Breast epithelium (tissue), 4 donors: ENCODE results near the gene IQSEC2. TPM values are rescaled to one million over a fixed set of nuclear protein-coding genes. Genes with fewer than 3 reads are reported as not detected.

Experiments used
- DNase-seq, 2 donors: peaks; one replicate each; pipeline ENCODE4 v3.0.0-alpha.2; 2019; ENCODE audit warnings: low spot score in 2 of 2
- H3K27ac ChIP-seq, 2 donors: fragments of 200-600 bp; sonication (generic) in 1 of 2; one replicate each; pipeline ENCODE4 v1.5.1; 2016 to 2019; ENCODE audit warnings: mild to moderate bottlenecking in 1 of 2
- H3K27me3 ChIP-seq, 2 donors: fragments of 200-600 bp; sonication (generic) in 1 of 2; one replicate each; pipeline versions ENCODE4 v1.5.1 to v1.6.0; 2017 to 2019; ENCODE audit warnings: control low read depth in 1 of 2, mild to moderate bottlenecking in 1 of 2
- H3K36me3 ChIP-seq: fragments of 200-600 bp; one replicate; pipeline ENCODE4 v1.5.1; 2019
- H3K4me1 ChIP-seq, 2 donors: fragments of 200-600 bp; sonication (generic); one replicate each; pipeline ENCODE4 v1.5.1; 2016 to 2019; ENCODE audit warnings: control low read depth in 1 of 2
- H3K4me3 ChIP-seq, 3 donors: fragments of 200-600 bp; sonication (generic); 1 replicate in 2 of 3; 2 replicates in 1 of 3; pipeline ENCODE4 v1.5.1; 2016 to 2019; ENCODE audit warnings: mild to moderate bottlenecking in 3 of 3, moderate library complexity in 2 of 3
- H3K9me3 ChIP-seq, 2 donors: fragments of 200-600 bp; sonication (generic) in 1 of 2; one replicate each; pipeline ENCODE4 v1.5.1; 2016 to 2019; ENCODE audit warnings: control low read depth in 1 of 2
- POLR2A ChIP-seq: fragments of 450-650 bp; IDR thresholded peaks from one replicate; pipeline ENCODE4 v1.6.1; 2016; ENCODE audit warnings: antibody characterized with exemption, mild to moderate bottlenecking, moderate library complexity
- POLR2AphosphoS5 ChIP-seq, 3 donors: sonication (generic); formaldehyde crosslinking; IDR thresholded peaks; one replicate each; pipeline ENCODE4 v1.6.1; 2017; ENCODE audit warnings: antibody characterized with exemption in 3 of 3
- intact Hi-C: fragments of 100-400 bp; cut with DNase I; formaldehyde crosslinking; loops from one replicate; pipeline ENCODE4 v1.15.1; 2023; ENCODE audit warnings: low total_unique reads
- total RNA-seq, 3 donors: library from RNA; depleted of rRNA; stranded (reverse); fragments of >200 nt; gene quantifications; one replicate each; pipeline ENCODE4 v1.1.0, GENCODE V29; 2016
- TF ChIP-seq, protein P1 (sequence below), 3 donors: fragments of 450-650 bp; IDR thresholded peaks; one replicate each; pipeline ENCODE4 v1.5.1; 2016 to 2017; ENCODE audit warnings: antibody characterized with exemption in 3 of 3, mild to moderate bottlenecking in 3 of 3, moderate library complexity in 3 of 3

Gene IQSEC2
- total RNA-seq, 3 donors from 2014 or later, result 16.7 to 18.7 (median 18.3) TPM

DNA sequence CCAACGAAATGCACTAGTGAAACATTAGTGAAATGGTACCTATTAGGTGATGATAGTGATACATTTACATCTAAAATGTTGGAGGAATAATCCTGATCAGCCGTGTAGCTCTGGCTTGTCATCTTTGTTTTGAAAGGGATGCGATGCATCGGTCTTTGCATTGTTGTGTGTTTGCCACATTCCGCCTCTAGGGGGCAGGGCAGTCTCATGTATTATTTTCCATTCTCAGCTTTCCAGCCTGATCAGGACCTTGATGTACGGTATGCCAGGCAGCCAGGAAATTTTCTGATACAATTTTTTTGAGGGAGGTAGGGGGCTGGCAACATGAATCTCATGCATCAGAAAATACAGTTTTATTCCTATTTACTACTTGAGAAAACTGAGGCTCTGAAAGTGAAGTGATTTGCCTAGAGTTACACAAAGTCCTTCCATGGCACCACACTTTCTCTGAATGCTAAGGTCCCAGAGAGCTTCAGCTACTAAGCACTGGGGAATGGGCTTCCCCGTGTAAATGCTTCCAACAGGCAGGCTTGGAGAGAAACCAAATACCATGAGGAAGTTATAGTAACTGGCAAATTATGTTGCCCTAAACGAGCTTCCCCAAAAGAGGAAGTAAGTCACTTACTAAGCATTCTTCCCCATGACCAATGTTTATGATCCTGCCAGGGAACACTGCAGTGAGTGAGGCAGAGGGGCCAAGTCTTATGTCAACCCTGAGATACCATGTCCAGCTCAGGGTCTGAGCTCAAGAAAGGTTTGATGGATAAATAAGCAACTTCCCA is 31.8 kb upstream of the IQSEC2 start:
- Histone ChIP-seq H3K27me3 (peaks cover 0 to 45% of the 10 kb centered on the region in 2 donors), H3K36me3 (no peaks in the 10 kb centered on the region), H3K4me3 (no peak overlapping the region), H3K9me3 (no peaks in the 10 kb centered on the region), H3K4me1 (no peaks in the 10 kb centered on the region), H3K27ac (no peak overlapping the region)
- DNase-seq, result peak; percentile 45 to 52
- TF ChIP-seq POLR2A (no peak), POLR2AphosphoS5 (IDR thresholded peaks at IDR 0.05) (no peak)
- TF ChIP-seq, protein P1, sequence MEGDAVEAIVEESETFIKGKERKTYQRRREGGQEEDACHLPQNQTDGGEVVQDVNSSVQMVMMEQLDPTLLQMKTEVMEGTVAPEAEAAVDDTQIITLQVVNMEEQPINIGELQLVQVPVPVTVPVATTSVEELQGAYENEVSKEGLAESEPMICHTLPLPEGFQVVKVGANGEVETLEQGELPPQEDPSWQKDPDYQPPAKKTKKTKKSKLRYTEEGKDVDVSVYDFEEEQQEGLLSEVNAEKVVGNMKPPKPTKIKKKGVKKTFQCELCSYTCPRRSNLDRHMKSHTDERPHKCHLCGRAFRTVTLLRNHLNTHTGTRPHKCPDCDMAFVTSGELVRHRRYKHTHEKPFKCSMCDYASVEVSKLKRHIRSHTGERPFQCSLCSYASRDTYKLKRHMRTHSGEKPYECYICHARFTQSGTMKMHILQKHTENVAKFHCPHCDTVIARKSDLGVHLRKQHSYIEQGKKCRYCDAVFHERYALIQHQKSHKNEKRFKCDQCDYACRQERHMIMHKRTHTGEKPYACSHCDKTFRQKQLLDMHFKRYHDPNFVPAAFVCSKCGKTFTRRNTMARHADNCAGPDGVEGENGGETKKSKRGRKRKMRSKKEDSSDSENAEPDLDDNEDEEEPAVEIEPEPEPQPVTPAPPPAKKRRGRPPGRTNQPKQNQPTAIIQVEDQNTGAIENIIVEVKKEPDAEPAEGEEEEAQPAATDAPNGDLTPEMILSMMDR (IDR thresholded peaks at IDR 0.05), result peak; percentile 46 to 79 (median 72)
- intact Hi-C loops, result no loop called here

DNA sequence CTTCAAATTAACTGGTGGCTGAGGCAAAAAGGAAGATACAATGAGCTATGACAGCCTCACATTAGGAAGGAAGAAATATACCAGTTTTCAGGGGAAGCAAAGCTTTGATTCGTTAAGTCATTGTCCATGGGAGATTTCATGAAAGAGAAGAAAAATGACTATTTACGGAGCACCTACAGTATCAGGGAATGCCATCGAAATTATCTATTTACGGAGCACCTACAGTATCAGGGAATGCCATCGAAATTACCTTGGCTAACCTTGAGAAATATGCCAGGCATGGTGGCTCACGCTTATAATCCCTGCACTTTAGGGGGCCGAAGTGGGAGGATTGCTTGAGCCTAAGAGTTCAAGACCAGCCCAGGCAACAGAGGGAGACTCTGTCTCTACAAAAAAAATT is 28.5 kb upstream of the IQSEC2 start:
- Histone ChIP-seq H3K27ac (no peak overlapping the region), H3K4me3 (no peak overlapping the region), H3K9me3 (no peaks in the 10 kb centered on the region), H3K36me3 (no peaks in the 10 kb centered on the region), H3K4me1 (no peaks in the 10 kb centered on the region), H3K27me3 (peaks cover 0 to 36% of the 10 kb centered on the region in 2 donors)
- intact Hi-C loops, result no loop called here
- DNase-seq, result no peak
- TF ChIP-seq POLR2A, result no peak
- TF ChIP-seq, protein P1 (IDR thresholded peaks at IDR 0.05), result no peak
- TF ChIP-seq POLR2AphosphoS5 (IDR thresholded peaks at IDR 0.05), result no peak

DNA sequence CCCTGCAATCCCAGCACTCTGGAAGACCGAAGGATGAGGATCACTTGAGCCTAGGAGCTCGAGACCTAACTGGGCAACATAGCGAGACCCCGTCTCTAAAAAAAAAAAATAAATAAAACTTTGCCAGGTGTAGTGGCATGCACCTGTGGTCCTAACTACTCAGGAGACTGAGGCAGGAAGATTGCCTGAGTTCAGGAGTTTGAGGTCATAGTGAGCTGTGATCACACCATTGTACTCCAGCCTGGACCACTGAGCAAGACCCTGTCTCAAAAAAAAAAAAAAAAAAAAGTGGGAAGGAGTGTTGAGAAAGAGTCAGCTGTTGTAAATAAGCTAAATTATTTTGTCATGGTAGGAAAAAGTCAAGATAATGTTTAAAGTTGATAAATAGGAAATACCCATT is 27.5 kb upstream of the IQSEC2 start:
- intact Hi-C loops, result no loop called here
- no peaks in the 10 kb centered on the region for H3K36me3 ChIP-seq
- H3K4me1 ChIP-seq, result no peaks in the 10 kb centered on the region
- no peaks in the 10 kb centered on the region for H3K9me3 ChIP-seq
- H3K4me3 ChIP-seq, result no peak overlapping the region
- TF ChIP-seq POLR2A (no peak), POLR2AphosphoS5 (IDR thresholded peaks at IDR 0.05) (no peak)
- TF ChIP-seq, protein P1 (IDR thresholded peaks at IDR 0.05), result no peak
- H3K27me3 ChIP-seq, result peaks cover 0 to 26% of the 10 kb centered on the region in 2 donors
- DNase-seq, result no peak
- no peak overlapping the region for H3K27ac ChIP-seq

DNA sequence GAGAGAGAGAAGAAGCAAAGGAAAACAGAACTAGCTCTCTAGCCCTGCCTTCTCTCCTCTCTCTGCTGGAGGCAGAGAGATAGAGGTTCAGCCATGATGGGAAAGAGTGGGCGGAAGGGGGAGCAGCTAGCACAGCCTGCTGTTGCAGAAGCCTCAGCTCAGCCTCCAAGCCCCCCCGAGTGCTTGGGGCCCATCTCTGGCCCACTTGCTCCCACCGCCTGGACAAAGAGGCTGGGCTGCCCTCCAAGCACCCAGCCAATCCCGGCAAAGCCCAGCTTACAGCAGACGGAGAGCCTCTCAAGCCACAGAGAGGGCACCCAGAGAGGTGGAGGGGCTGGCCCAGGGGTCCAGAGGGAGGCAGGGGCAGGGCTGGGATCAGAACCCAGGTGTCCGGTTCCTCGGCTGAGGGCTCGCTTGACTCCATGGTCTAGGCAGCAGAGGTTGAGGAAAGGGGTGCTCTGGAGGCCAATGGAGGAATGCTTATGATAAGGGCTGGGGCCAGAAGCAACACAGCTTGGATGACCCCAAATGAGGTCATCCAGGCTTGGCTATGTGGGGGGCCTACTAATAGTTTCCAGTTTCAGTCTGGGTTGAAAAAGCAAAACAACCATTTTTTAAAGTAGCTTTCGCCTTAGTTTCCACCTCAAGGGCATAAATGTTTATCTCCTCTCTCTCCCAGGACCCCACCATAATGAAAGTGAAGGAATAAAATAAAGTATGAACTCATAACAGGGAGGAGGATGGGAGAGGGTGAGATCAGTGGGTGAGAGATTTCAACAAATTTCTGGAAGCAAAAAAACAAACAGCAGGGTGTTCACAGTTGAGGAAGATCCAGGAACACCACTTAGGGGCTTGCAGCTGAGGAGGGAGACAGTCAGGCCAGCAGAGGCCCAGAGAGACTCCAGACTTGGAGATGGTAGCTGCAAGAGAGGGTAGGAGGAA is 24.9 kb upstream of the IQSEC2 start:
- H3K9me3 ChIP-seq, result no peaks in the 10 kb centered on the region
- H3K4me3 ChIP-seq, result no peak overlapping the region
- no peak for DNase-seq
- peak overlapping the region in 1 of 2 donors; percentile 74 for H3K27ac ChIP-seq
- no peaks in the 10 kb centered on the region for H3K36me3 ChIP-seq
- H3K4me1 ChIP-seq, result no peaks in the 10 kb centered on the region
- intact Hi-C loops, result no loop called here
- peaks cover 0 to 27% of the 10 kb centered on the region in 2 donors for H3K27me3 ChIP-seq
- TF ChIP-seq POLR2A (no peak), POLR2AphosphoS5 (IDR thresholded peaks at IDR 0.05) (no peak)
- TF ChIP-seq, protein P1 (IDR thresholded peaks at IDR 0.05), result no peak
